HEK293 (cell line): Measurements from ENCODE around the gene C2CD3.

Experiments
- CTCF ChIA-PET: fragments of 350-600 bp; formaldehyde crosslinking; extraction: SDS; loops from one replicate; lab custom pipeline; 2021; ENCODE audit warnings: antibody characterized with exemption; lab: Yijun Ruan, JAX
- POLR2A ChIA-PET: fragments of 300-600 bp; formaldehyde crosslinking; extraction: SDS; loops from one replicate; lab custom pipeline; 2020; ENCODE audit warnings: antibody characterized with exemption, inconsistent platforms; lab: Yijun Ruan, JAX
- H3K27ac ChIP-seq: fragments of 200-500 bp; sonication (Bioruptor generic); 2 replicates; pipeline ENCODE4 v1.5.1; 2014; ENCODE audit warnings: low read depth, low read length, control low read depth, inconsistent platforms; ENCODE audit errors: extremely low read depth
- H3K36me3 ChIP-seq, 2 experiments: fragments of 200-500 bp in 1 of 2; sonication (Bioruptor generic) in 1 of 2; 1 replicate in 1 of 2; 2 replicates in 1 of 2; pipeline ENCODE4 v1.5.1; 2014 to 2017; ENCODE audit warnings: inconsistent platforms in 2 of 2, low read length in 2 of 2; ENCODE audit not compliant: control insufficient read depth in 2 of 2, insufficient read depth in 1 of 2
- H3K4me1 ChIP-seq: fragments of 200-500 bp; sonication (Bioruptor generic); 2 replicates; pipeline ENCODE4 v1.5.1; 2014; ENCODE audit warnings: mild to moderate bottlenecking, low read length, inconsistent platforms; ENCODE audit not compliant: control insufficient read depth, insufficient read depth
- H3K4me3 ChIP-seq: 2 replicates; pipeline ENCODE4 v1.5.1; 2011; ENCODE audit warnings: low read depth, mild to moderate bottlenecking, control low read depth, low read length, moderate library complexity
- H3K9me3 ChIP-seq: fragments of 200-500 bp; sonication (Bioruptor generic); 2 replicates; pipeline ENCODE4 v1.5.1; 2014; ENCODE audit warnings: low read depth, low read length, inconsistent platforms; ENCODE audit not compliant: control insufficient read depth, insufficient read depth
- SALL2 ChIP-seq: fragments of 450-650 bp; formaldehyde crosslinking; IDR thresholded peaks from 2 replicates; pipeline ENCODE4 v1.5.0; 2017; ENCODE audit warnings: missing biosample characterization, mild to moderate bottlenecking, missing genetic modification characterization, borderline replicate concordance
- SP3 ChIP-seq: fragments of 450-650 bp; formaldehyde crosslinking; IDR thresholded peaks from 2 replicates; pipeline ENCODE4 v1.5.1; 2016; ENCODE audit warnings: missing biosample characterization, missing genetic modification characterization
- TCF7L2 ChIP-seq: IDR thresholded peaks from 2 replicates; pipeline ENCODE4 v1.6.1; 2011; ENCODE audit warnings: low read depth, mild to moderate bottlenecking, inconsistent platforms, low read length, moderate library complexity, borderline replicate concordance
- YY1 ChIP-seq: fragments of 450-650 bp; formaldehyde crosslinking; IDR thresholded peaks from 2 replicates; pipeline ENCODE4 v1.5.1; 2018; ENCODE audit warnings: missing biosample characterization, missing genetic modification characterization
- ZBTB1 ChIP-seq: fragments of 450-650 bp; formaldehyde crosslinking; IDR thresholded peaks from 2 replicates; pipeline ENCODE4 v1.5.1; 2016; ENCODE audit warnings: missing biosample characterization, missing genetic modification characterization
- ZBTB7A ChIP-seq: fragments of 450-650 bp; formaldehyde crosslinking; IDR thresholded peaks from 2 replicates; pipeline ENCODE4 v1.5.1; 2016; ENCODE audit warnings: low read depth, missing biosample characterization, missing genetic modification characterization
- ZNF112 ChIP-seq: fragments of 450-650 bp; formaldehyde crosslinking; IDR thresholded peaks from 2 replicates; pipeline ENCODE4 v1.5.0; 2017; ENCODE audit warnings: missing biosample characterization, missing genetic modification characterization
- ZNF114 ChIP-seq: fragments of 450-650 bp; formaldehyde crosslinking; IDR thresholded peaks from 2 replicates; pipeline ENCODE4 v1.5.0; 2017; ENCODE audit warnings: missing biosample characterization, missing genetic modification characterization
- ZNF175 ChIP-seq: fragments of 450-650 bp; formaldehyde crosslinking; IDR thresholded peaks from 2 replicates; pipeline ENCODE4 v1.5.1; 2016; ENCODE audit warnings: missing biosample characterization, missing genetic modification characterization
- ZNF184 ChIP-seq: fragments of 450-650 bp; IDR thresholded peaks from 2 replicates; pipeline ENCODE4 v1.5.1; 2018; ENCODE audit warnings: missing biosample characterization, mild to moderate bottlenecking, missing genetic modification characterization
- ZNF274 ChIP-seq, 2 experiments: fragments of 200-500 bp in 1 of 2; fragments of 450-650 bp in 1 of 2; sonication (Bioruptor generic) in 1 of 2; formaldehyde crosslinking in 1 of 2; IDR thresholded peaks; 2 replicates each; pipeline versions ENCODE4 v1.5.1 to v1.6.1; 2014 to 2016; ENCODE audit warnings: borderline replicate concordance in 1 of 2, inconsistent platforms in 1 of 2, low read length in 1 of 2, missing biosample characterization in 1 of 2, missing genetic modification characterization in 1 of 2
- ZNF280D ChIP-seq: fragments of 450-650 bp; formaldehyde crosslinking; IDR thresholded peaks from 2 replicates; pipeline ENCODE4 v1.5.1; 2016; ENCODE audit warnings: missing biosample characterization, missing genetic modification characterization
- ZNF302 ChIP-seq: fragments of 450-650 bp; formaldehyde crosslinking; IDR thresholded peaks from 2 replicates; pipeline ENCODE4 v1.5.1; 2016; ENCODE audit warnings: missing biosample characterization, missing genetic modification characterization, low read depth
- ZNF335 ChIP-seq: fragments of 450-650 bp; formaldehyde crosslinking; conservative IDR thresholded peaks from 2 replicates; pipeline ENCODE4 v1.5.1; 2016; ENCODE audit warnings: missing biosample characterization, missing genetic modification characterization
- ZNF350 ChIP-seq: fragments of 450-650 bp; formaldehyde crosslinking; IDR thresholded peaks from 2 replicates; pipeline ENCODE4 v1.5.0; 2017; ENCODE audit warnings: missing biosample characterization, mild to moderate bottlenecking, missing genetic modification characterization
- ZNF558 ChIP-seq: fragments of 450-650 bp; formaldehyde crosslinking; IDR thresholded peaks from 2 replicates; pipeline ENCODE4 v1.5.1; 2016; ENCODE audit warnings: missing biosample characterization, missing genetic modification characterization
- ZNF561 ChIP-seq: fragments of 450-650 bp; IDR thresholded peaks from 2 replicates; pipeline ENCODE4 v1.5.1; 2018; ENCODE audit warnings: missing biosample characterization, missing genetic modification characterization, borderline replicate concordance
- ZNF623 ChIP-seq: fragments of 450-650 bp; formaldehyde crosslinking; IDR thresholded peaks from 2 replicates; pipeline ENCODE4 v1.5.1; 2016; ENCODE audit warnings: missing biosample characterization, missing genetic modification characterization
- ZNF639 ChIP-seq: fragments of 450-650 bp; formaldehyde crosslinking; IDR thresholded peaks from 2 replicates; pipeline ENCODE4 v1.5.1; 2016; ENCODE audit warnings: missing biosample characterization, missing genetic modification characterization
- ZNF658 ChIP-seq: fragments of 450-650 bp; formaldehyde crosslinking; IDR thresholded peaks from 2 replicates; pipeline ENCODE4; 2016; ENCODE audit warnings: missing biosample characterization, missing genetic modification characterization
- TF ChIP-seq, protein P1 (sequence below): fragments of 450-650 bp; formaldehyde crosslinking; IDR thresholded peaks from 2 replicates; pipeline ENCODE4 v1.5.1; 2016; ENCODE audit warnings: missing biosample characterization, missing genetic modification characterization
- TF ChIP-seq, protein P2 (sequence below): fragments of 450-650 bp; formaldehyde crosslinking; IDR thresholded peaks from 2 replicates; pipeline ENCODE4 v1.5.0; 2017; ENCODE audit warnings: missing biosample characterization, missing genetic modification characterization, borderline replicate concordance

Gene C2CD3

DNA sequence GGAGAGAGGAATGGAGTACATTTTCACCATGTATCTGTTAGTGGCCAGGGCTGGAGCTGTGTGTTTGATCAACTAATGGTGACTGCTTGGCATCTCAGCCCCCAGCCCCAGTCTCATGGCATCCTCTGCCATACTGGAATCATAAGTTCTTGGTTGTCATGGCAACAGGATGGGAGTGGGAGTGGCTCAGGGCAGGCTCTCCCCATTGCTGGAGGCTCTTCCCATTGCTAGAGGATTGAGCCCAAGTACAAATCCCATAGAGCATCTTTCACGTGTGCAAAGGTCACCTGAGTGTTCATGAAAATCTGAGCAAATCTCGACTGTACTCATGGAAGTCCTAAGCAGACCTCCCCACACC lies 205.1 kb downstream of the C2CD3 start (continued):
- TF ChIP-seq ZNF114 (tag by site-specific recombination) (no peak), SALL2 (no peak), ZBTB1 (no peak), SP3 (tag by site-specific recombination) (no peak)
- TF ChIP-seq, protein P1, sequence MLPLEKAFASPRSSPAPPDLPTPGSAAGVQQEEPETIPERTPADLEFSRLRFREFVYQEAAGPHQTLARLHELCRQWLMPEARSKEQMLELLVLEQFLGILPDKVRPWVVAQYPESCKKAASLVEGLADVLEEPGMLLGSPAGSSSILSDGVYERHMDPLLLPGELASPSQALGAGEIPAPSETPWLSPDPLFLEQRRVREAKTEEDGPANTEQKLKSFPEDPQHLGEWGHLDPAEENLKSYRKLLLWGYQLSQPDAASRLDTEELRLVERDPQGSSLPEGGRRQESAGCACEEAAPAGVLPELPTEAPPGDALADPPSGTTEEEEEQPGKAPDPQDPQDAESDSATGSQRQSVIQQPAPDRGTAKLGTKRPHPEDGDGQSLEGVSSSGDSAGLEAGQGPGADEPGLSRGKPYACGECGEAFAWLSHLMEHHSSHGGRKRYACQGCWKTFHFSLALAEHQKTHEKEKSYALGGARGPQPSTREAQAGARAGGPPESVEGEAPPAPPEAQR (tag by site-specific recombination), result no peak
- TF ChIP-seq, protein P2, sequence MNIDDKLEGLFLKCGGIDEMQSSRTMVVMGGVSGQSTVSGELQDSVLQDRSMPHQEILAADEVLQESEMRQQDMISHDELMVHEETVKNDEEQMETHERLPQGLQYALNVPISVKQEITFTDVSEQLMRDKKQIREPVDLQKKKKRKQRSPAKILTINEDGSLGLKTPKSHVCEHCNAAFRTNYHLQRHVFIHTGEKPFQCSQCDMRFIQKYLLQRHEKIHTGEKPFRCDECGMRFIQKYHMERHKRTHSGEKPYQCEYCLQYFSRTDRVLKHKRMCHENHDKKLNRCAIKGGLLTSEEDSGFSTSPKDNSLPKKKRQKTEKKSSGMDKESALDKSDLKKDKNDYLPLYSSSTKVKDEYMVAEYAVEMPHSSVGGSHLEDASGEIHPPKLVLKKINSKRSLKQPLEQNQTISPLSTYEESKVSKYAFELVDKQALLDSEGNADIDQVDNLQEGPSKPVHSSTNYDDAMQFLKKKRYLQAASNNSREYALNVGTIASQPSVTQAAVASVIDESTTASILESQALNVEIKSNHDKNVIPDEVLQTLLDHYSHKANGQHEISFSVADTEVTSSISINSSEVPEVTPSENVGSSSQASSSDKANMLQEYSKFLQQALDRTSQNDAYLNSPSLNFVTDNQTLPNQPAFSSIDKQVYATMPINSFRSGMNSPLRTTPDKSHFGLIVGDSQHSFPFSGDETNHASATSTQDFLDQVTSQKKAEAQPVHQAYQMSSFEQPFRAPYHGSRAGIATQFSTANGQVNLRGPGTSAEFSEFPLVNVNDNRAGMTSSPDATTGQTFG (tag by site-specific recombination), result no peak

DNA sequence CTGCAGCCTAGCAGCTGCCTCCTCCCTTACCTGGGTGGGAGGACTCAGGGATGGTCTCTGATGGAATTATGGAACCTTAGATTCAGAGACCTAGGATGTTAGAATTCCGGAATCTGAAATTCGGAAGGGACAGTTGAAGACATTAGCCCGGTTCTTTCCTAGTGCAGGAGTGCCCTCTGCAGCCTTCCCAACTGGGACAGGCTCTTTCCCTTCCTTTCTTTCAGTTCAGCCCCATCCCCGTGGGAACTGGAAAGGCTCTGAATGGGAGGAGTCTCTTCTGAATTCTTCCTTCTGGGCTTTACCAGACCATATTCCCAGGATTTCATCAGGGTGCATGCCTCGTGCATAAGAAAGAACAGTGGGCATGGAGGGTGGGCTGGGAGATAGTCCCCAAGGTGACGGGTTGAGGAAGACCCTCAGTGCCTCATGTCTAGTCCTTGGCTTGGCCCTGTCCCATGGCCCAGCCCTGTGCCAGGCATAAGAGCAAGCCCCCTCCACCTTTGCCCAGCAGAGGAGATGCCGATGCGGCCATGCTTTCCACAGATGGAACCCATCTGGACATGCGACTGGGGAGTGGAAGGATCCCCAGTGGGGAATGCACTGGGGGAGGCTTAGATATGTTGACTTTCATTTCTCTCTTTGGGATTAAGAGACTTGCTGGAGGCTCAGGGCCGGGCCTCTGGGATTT lies 205.6 kb downstream of the C2CD3 start:
- ChIA-PET CTCF (interaction anchor here (0.7 to 2.0 kb wide), 7 partner anchors 15 to 480 kb away, joined by 3 to 8 read pairs (median 4); partner anchors contain the start of gene DNAJB13), POLR2A (no interaction called here)
- Histone ChIP-seq H3K36me3 (no peaks in the 10 kb centered on the region), H3K9me3 (no peaks in the 10 kb centered on the region), H3K4me3 (no peak overlapping the region), H3K27ac (no peak overlapping the region), H3K4me1 (no peaks in the 10 kb centered on the region)
- no peak for TF ChIP-seq ZNF335 (tag by site-specific recombination)
- no peak for TF ChIP-seq ZNF658 (tag by site-specific recombination)
- no peak for TF ChIP-seq ZNF302 (tag by site-specific recombination)
- no peak for TF ChIP-seq ZNF558
- no peak for TF ChIP-seq ZNF112
- no peak for TF ChIP-seq ZNF175 (tag by site-specific recombination)
- TF ChIP-seq ZNF280D, result no peak
- no peak for TF ChIP-seq ZNF623 (tag by site-specific recombination)

DNA sequence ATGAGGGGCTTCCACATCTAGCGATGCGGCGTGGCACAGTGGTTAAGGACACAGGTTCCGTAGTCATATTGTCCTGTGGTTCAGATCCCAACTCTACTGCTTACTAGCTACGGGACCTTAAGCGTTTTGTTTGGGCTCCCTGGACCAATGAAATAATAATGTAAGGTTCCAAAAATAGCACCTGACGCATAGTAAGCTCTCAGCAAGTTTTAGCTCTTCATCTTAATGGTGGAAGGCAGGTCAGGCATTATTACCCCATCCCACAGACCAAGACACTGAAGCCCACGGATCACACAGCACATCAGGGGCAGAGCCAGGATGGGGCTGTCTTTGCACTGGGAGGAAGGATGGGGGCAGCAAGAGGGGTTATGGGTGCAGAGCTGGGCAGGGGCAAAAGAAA lies 206.9 kb downstream of the C2CD3 start:
- no peaks in the 10 kb centered on the region for H3K36me3 ChIP-seq
- CTCF ChIA-PET, result interaction anchor here (0.5 to 2.2 kb wide), 33 partner anchors 10 to 608 kb away, joined by 3 to 10 read pairs (median 3); partner anchors contain the start of gene DNAJB13
- POLR2A ChIA-PET, result interaction anchor here (0.9 kb wide), 1 partner anchor 18 kb away, joined by 3 read pairs; the partner anchor contains the start of gene UCP2
- no peaks in the 10 kb centered on the region for H3K4me1 ChIP-seq
- H3K27ac ChIP-seq, result no peak overlapping the region
- H3K9me3 ChIP-seq, result no peaks in the 10 kb centered on the region
- no peak overlapping the region for H3K4me3 ChIP-seq
- TF ChIP-seq ZNF350 (tag by site-specific recombination) (no peak), TCF7L2 (no peak), ZNF658 (tag by site-specific recombination) (no peak), ZBTB7A (no peak), YY1 (tag by site-specific recombination) (no peak), ZNF274 (IDR thresholded peaks at IDR 0.05; ENCODE audit: low read length) (no peak), ZNF274 (tag by site-specific recombination; IDR thresholded peaks at IDR 0.05; ENCODE audit: borderline replicate concordance) (no peak), ZNF639 (tag by site-specific recombination) (no peak), ZNF184 (tag by site-specific recombination) (no peak), ZNF561 (no peak)
